Stimulated activated CD4-positive, alpha-beta T cell treated with anti-CD3 and anti-CD28 coated beads, Interleukin-4, amount 100 ng/mL, for 1 hour (primary cell): ENCODE measurements around the gene CYP24A1.

Source experiments
- DNase-seq: peaks from one replicate; pipeline ENCODE4 v3.0.0-alpha.2; 2020

Gene CYP24A1

GRCh38 chr20:54110457-54110856 is 63.3 kb downstream of the CYP24A1 start:
- no peak for DNase-seq

- DNase-seq, result no peak
Measured at GRCh38 chr20:54110041-54110440, 63.7 kb downstream of the CYP24A1 start.

GRCh38 chr20:54108817-54109216 is 65.0 kb downstream of the CYP24A1 start:
- no peak for DNase-seq

- no peak for DNase-seq
Measured at GRCh38 chr20:54108326-54108642, 65.5 kb downstream of the CYP24A1 start.

DNA sequence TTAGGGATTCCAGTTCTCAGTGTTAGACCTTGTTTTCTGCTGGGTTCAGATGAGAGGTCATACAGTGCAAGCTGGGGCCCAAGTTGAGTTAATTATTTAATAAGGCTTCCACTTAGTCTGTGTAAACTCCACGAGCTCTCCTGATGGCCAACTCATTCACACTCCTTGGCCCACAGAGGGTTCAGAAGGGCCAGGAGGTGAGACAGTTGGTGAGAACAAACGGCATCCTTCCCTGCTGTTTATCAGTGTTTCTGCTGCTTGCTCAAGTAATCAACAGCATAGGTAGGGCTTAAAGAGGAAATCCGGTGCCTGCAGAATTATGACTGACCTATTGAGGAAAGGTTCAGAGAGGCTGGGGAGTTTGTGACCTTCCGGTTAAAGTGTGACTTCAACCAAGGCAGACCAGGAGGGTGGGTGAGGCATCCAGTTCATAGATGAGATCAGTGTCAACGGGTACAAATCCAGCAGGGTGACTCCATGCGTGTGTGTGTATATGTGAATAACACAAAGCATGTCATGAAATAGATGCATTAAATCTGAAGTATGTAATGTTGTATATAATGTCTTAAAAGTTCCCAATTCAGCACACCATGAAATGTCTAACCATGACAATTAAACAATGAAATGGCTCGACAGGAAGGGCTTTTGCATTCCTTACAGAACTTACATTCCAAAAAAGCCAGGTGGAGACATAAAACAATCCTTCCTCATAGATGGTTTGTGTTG is 66.0 kb downstream of the CYP24A1 start:
- no peak for DNase-seq

DNA sequence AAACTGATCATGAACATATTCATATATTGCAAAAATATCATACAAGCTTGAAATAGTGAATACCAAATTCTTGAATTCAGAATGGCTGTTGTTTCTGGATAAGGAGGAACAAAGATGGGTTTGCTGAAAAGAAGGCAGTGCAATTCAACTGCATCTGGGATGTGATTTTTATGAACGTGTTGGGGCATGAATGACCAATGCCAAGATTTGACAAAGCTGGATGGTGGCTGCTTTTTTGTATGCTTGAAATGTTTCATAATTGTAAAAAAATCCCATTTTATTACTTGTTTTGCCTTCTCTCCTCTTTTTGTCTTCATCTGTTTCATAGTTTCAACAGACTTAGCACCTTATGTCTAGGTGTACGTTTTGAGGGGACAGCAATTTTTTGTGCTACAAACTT is 66.6 kb downstream of the CYP24A1 start:
- DNase-seq, result no peak

DNA sequence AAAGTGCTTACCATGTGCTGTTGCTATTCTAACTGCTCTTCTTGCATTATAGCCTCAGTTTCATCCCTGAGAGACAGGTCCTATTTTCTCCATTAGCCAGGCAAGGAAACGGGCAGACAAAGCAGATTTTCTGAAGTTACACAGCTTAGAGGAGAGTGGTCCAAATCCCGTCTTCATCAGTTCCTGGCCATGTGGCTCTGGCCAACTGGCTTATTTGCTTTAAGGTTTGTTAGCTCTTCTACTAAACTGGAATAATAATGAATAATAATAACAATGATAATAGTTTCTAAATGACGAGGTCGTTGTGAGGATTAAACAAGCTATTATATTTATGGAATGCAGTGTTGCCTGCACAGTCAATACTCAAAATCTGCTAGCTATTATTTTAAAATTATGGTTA is 67.6 kb downstream of the CYP24A1 start:
- DNase-seq, result no peak

DNA sequence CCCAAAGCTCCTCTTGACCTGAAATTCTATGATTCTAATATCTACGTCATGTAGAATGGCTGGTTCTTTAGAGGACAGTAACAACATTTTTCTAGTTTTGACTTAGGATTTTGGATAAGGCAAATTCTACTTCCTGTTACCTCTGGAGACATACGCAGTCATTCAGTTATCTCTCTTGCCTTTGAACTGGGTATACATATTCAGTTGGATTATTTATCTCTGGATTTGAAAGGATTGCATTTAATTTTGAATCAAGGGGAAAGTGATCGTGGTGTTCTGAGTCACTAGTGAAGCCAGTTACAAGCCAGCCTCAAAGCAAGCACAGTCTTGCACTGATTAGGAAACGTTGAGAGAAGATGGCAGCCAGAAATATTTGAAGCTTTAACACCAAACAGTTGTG is 68.1 kb downstream of the CYP24A1 start:
- DNase-seq, result no peak

DNA sequence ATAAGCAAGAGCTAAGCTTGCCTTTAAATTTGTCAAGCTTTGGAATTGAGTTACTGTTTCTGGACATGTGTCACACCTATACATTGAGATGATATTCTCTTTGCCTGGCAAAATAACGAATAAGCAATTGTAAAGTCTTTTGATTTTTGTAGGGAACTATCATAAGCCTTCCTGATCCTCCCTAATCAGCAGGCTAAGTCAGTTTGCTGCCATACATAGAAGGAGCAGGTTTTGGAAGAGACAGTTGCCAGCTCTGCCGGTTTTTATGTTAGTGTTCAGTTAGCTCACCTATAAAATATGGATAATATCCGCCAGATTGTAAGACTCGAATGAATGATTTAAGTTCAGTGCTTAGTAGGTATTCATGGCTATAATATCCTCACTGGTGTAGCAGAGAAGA is 69.0 kb downstream of the CYP24A1 start:
- no peak for DNase-seq

GRCh38 chr20:54103762-54104600 is 69.8 kb downstream of the CYP24A1 start:
- DNase-seq, result no peak
